ENCODE data around the gene VANGL1.

DNA sequence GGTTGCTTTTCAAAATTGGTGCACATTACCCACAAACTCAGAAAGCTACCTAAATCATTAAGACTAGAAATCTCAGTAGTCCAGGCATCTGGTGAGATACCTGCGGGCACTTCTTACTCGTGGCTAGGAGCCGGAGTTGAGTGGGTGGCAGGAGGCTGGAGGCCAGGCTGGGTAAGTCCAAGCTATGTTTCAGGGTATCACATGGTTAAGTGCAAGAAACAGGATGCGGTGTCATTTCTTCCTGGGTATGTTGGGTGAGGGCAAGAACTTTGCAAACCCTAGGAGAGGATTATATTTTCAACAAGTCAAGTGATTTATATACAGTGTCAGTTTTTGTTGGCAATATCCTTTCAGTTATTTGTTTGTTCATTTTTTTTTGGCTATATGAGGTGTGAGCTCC, 41.0 kb downstream of the VANGL1 start:
- TF ChIP-seq, protein P1, sequence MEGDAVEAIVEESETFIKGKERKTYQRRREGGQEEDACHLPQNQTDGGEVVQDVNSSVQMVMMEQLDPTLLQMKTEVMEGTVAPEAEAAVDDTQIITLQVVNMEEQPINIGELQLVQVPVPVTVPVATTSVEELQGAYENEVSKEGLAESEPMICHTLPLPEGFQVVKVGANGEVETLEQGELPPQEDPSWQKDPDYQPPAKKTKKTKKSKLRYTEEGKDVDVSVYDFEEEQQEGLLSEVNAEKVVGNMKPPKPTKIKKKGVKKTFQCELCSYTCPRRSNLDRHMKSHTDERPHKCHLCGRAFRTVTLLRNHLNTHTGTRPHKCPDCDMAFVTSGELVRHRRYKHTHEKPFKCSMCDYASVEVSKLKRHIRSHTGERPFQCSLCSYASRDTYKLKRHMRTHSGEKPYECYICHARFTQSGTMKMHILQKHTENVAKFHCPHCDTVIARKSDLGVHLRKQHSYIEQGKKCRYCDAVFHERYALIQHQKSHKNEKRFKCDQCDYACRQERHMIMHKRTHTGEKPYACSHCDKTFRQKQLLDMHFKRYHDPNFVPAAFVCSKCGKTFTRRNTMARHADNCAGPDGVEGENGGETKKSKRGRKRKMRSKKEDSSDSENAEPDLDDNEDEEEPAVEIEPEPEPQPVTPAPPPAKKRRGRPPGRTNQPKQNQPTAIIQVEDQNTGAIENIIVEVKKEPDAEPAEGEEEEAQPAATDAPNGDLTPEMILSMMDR (IDR thresholded peaks at IDR 0.05) = no peak
- TF ChIP-seq POLR2A (IDR thresholded peaks at IDR 0.05) = no peak

Data from lower leg skin (tissue), 3 donors.